Motor neuron (in vitro differentiated cells): ENCODE results near the gene PSPC1. TPM values are rescaled to one million over a fixed set of nuclear protein-coding genes. Genes with fewer than 3 reads are reported as not detected.
A peak's percentile ranks its signal among the peaks of the same experiment; 100 is the strongest.

Source experiments
- ATAC-seq, 8 experiments: fragments of 200-7000 bp; cut with Tn5 transposase; replicated peaks in 6 of 8; 2 replicates each; pipeline ENCODE4 v1.8.0; 2021; ENCODE audit warnings: mild to moderate bottlenecking in 8 of 8, moderate library complexity in 8 of 8
- H3K27ac ChIP-seq, 2 donors: fragments of 250-450 bp; sonication (Bioruptor Pico); 2 replicates each; pipeline ENCODE4 v1.9.0; 2021; ENCODE audit warnings: antibody characterized with exemption in 2 of 2, mild to moderate bottlenecking in 2 of 2, moderate library complexity in 1 of 2
- H3K4me1 ChIP-seq, 2 donors: fragments of 250-450 bp; sonication (Bioruptor Pico); replicated peaks in 1 of 2; 2 replicates each; pipeline ENCODE4 v1.6.1; 2021; ENCODE audit warnings: antibody characterized with exemption in 2 of 2, mild to moderate bottlenecking in 2 of 2, moderate library complexity in 1 of 2
- H3K4me3 ChIP-seq, 5 donors: fragments of 250-450 bp; sonication (Bioruptor Pico); 2 replicates each; pipeline ENCODE4 v1.9.0; 2021; ENCODE audit warnings: antibody characterized with exemption in 5 of 5, mild to moderate bottlenecking in 5 of 5, moderate library complexity in 4 of 5
- WGBS, 10 experiments: fragments of 450-650 bp; shearing (Covaris generic); methylation state at CpG; one replicate each; pipeline ENCODE4 v1.0.0; 2022; 5-methylcytosine and 5-hydroxymethylcytosine counted together
- in situ Hi-C, 9 experiments: fragments of 400-800 bp; cut with MboI; loops; one replicate each; pipeline ENCODE4 v1.15.0; 2021; ENCODE audit warnings: low sequenced_read_pairs in 9 of 9, low pct_unique_long_range_greater_than_20kb in 2 of 9; ENCODE audit not compliant: unreplicated experiment in 9 of 9
- total RNA-seq, 8 experiments: library from RNA; unstranded; fragments of 300-600 nt; gene quantifications; 2 replicates each; pipeline versions ENCODE4 v1.2.3 to v1.2.4, GENCODE V29; 2022

Gene PSPC1
- total RNA-seq, 8 experiments from 2014 or later = 46.0 to 103 (median 49.2) TPM

- Histone ChIP-seq H3K4me1 (peaks cover 5 to 11% of the 10 kb centered on the region in 2 donors), H3K4me3 (no peak overlapping the region), H3K27ac (no peak overlapping the region)
- WGBS, 10 experiments = 60 to 100% (median 89%) methylated on average over 1 to 14 of the region's 15 CpGs
- no peak for ATAC-seq
- in situ Hi-C loops = no loop called here
These were observed 121.2 kb downstream of the PSPC1 start for GRCh38 chr13:19661561-19661960.

- in situ Hi-C loops = no loop called here
- Histone ChIP-seq H3K4me3 (no peak overlapping the region), H3K4me1 (peaks cover 5 to 11% of the 10 kb centered on the region in 2 donors), H3K27ac (no peak overlapping the region)
- ATAC-seq = no peak
- 40 to 100% (median 97%) methylated on average over 1 to 2 of the region's 2 CpGs; no CpG with 5 or more reads in 2 of the 10 experiments for WGBS, 10 experiments
These were observed 121.6 kb downstream of the PSPC1 start for GRCh38 chr13:19661126-19661525.

- Histone ChIP-seq H3K4me3 (no peak overlapping the region), H3K27ac (no peak overlapping the region), H3K4me1 (peaks cover 5 to 11% of the 10 kb centered on the region in 2 donors)
- in situ Hi-C loops = no loop called here
- ATAC-seq = no peak
These were observed 123.9 kb downstream of the PSPC1 start for GRCh38 chr13:19658831-19659230.

- Histone ChIP-seq H3K4me1 (peaks cover 5 to 11% of the 10 kb centered on the region in 2 donors), H3K4me3 (no peak overlapping the region), H3K27ac (peak overlapping the region in 1 of 2 donors; percentile 5)
- in situ Hi-C loops = no loop called here
- ATAC-seq = peak; percentile 76 to 99 (median 90)
- 0 to 50% (median 12%) methylated on average over 1 to 4 of the region's 4 CpGs; no CpG with 5 or more reads in 6 of the 10 experiments for WGBS, 10 experiments
These were observed 124.7 kb downstream of the PSPC1 start for GRCh38 chr13:19657872-19658591.

Other genes with a start within 250 kb of the PSPC1 start
- gene TPTE2, start 221.4 kb downstream of the PSPC1 start, total RNA-seq = under 1 TPM in 2 of 8 experiments, not detected in 6; 0.13 to 0.58 TPM
- 10 to 100 TPM; 27.5 to 58.6 (median 34.8) TPM for gene MPHOSPH8, start 149.3 kb downstream of the PSPC1 start, total RNA-seq
- 10 to 100 TPM; 11.3 to 20.8 (median 14.0) TPM for gene ZMYM5, start 80.7 kb upstream of the PSPC1 start, total RNA-seq
- gene ZMYM2, start 175.8 kb upstream of the PSPC1 start, total RNA-seq = 10 to 100 TPM; 45.5 to 97.6 (median 77.7) TPM